Right renal cortex interstitium (tissue), 3 donors: Measurements from ENCODE around the gene SMC3. TPM values are rescaled to one million over a fixed set of nuclear protein-coding genes. Genes with fewer than 3 reads are reported as not detected.
"Not testable (repeated sequence)": the region's sequence is repeated elsewhere in the genome, so short reads cannot be mapped to it uniquely, and the experiment has no call there.

Experiments used
- DNase-seq, 3 donors: peaks; one replicate each; pipeline ENCODE4 v3.0.0-alpha.2; 2013; ENCODE audit warnings: low read depth in 3 of 3, low spot score in 2 of 3
- polyA plus RNA-seq, 3 donors: library from polyadenylated mRNA; unstranded; fragments of 120-200 nt; gene quantifications; one replicate each; pipeline ENCODE4 v1.2.1, GENCODE V29; 2013; ENCODE audit not compliant: insufficient read length in 3 of 3

Gene SMC3
- polyA plus RNA-seq, 3 donors, result 97.6 to 116 (median 106) TPM

DNA sequence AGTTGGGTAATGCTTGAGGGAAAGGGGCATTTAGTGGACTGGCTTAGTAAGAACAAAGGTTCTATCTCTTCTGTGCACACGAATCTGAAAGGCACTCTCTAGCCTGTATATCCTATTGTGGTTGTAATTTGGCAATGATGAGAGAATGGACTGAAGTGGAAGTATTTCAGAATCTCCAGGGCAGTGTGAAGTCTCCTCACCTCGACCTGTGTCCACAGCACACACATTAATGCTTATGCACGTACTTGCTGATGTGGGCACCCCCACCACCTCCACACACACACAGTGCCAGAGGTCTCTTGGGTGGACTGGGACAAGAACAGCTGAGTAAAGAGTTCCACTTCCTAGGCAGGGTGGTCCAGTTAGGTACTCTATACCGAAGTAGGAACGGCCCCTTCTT lies 6.9 kb downstream of the SMC3 start:
- no peak for DNase-seq

DNA sequence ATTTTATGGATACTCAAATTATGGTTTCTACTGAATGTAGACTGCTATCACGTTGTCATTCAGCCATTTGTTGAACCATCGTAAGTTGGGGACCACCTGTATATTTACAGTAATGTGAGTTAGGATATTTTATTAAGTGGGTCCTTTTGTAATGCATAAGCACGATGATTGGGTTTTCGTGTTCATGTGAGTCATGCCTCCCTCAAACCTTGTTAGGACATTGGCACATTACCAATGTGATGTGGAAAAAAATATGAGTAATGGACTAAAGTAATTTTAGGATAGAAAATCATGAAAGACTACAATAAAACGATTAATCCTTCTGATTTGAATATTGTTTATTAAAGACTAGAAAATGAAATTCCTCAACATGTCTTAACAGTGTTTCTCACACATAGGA lies 8.7 kb downstream of the SMC3 start:
- DNase-seq, result no peak

DNA sequence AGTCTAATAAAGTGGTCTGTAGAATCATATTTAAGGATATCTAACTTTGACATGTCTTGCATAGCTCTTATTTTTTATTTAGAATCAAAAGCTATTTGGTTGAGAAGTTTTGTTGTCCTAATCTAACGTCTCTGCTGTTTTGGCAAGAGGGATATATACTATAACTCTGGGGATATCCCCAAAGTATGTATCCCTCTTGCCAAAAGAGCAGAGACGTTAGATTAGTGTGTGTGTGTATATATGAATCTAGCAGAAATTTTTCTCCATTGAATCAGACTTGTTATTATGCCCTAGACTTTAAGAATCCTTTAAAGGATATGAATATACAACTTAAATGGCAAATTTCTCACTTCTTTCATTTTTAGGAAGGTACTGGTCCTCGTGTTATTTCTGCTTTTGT lies 9.6 kb downstream of the SMC3 start:
- DNase-seq, result no peak

DNA sequence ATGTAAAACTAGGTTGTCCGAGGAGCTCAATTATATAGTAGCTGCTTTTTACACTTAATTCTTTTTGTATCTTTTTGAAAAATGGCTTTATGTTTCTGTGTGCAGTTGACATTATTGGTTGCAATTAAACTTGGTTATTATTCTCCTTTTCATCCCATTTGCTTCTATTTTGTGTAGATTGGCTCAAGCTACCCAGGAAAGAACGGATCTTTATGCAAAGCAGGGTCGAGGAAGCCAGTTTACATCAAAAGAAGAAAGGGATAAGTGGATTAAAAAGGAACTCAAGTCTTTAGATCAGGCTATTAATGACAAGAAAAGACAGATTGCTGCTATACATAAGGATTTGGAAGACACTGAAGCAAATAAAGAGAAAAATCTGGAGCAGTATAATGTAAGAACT lies 16.5 kb downstream of the SMC3 start:
- no peak for DNase-seq

DNA sequence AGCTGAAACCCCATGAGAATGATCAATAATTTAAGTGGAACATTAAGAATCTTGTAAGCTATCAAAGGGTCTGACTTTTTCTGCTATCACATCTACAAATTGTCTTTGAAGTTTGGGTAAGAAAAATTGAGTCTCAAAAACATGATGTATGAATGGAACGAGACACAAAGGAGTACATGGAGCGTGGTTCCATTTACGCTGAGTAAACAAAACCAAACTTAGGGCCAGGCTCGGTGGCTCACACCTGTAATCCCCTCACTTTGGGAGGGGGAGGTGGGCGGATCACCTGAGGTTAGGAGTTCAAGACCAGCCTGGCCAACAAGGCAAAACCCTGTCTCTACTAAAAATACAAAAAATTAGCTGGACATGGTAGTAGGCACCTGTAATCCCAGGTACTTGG lies 24.3 kb downstream of the SMC3 start:
- no peak for DNase-seq

DNA sequence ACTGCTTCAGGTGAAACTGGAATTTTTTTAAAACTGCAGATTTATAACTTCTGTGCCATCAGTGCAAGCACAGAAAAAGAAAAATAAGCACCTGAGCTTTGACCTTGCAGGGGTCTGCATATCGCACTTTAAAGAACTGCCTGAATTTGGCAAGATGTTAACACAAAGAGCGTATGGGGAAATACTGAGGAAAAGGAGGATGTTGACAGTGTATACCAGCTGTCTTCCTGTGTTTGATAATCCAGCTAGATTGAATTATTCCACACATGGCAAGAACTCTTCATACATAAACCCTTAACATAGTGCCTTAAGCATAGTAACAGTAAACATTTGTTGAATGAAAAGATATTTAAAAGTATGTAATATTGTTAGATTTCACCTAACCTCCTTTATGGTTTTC lies 30.0 kb downstream of the SMC3 start:
- DNase-seq, result no peak

DNA sequence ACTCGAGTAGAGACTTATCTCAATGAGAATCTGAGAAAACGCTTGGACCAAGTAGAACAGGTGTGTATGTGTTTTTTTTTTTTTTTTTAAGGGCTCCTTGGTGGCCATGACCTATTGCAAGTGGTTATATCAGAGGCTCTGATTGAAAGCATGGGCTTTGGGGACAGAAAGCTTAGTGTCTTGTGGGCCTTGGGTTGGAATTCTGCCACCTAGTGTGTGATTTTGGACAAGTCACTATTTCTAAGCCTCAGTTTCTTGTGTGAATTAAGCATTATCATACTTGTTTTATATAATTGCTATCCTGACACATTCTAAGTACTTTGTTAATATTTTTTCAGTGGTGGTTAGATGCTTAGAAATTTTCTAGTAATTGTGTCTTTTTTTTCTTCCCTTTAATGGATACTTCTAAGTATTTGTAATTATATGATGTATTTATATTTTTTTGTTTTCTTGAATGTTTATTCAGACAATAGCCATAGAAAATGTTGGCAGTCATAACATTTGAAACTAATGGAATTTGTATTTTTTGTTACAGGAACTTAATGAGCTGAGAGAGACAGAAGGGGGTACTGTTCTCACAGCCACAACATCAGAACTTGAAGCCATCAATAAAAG lies 33.1 kb downstream of the SMC3 start:
- DNase-seq, result peak in 1 of 3 donors; percentile 12

DNA sequence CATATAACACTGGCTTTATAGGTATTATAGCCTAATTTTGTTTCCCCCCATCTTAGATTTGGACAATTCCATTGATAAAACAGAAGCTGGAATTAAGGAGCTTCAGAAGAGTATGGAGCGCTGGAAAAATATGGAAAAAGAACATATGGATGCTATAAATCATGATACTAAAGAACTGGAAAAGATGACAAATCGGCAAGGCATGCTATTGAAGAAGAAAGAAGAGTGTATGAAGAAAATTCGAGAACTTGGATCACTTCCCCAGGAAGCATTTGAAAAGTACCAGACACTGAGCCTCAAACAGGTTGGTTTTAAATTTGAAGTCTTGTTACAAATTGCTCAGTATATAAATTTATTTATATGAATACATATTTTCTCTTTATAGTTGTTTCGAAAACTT lies 34.1 kb downstream of the SMC3 start:
- DNase-seq, result no peak

DNA sequence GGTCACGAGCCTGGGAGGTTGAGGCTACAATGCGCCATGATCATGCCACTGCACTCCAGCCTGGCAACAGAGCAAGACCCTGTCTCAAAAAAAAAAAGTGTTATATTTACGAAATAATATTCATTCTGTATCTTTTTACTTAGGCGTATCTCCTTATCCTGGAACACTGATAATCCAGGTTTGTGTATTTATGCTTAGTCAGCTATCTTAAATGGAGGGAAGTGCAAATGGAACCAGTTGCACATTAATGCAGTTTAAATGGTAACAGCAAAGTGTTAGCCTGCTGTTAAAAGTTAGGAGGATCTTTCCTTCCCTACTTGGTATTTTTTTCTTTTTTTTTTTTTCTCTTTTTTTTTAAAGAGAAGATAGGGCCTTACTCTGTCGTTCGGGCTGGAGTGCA lies 40.6 kb downstream of the SMC3 start:
- no peak for DNase-seq

DNA sequence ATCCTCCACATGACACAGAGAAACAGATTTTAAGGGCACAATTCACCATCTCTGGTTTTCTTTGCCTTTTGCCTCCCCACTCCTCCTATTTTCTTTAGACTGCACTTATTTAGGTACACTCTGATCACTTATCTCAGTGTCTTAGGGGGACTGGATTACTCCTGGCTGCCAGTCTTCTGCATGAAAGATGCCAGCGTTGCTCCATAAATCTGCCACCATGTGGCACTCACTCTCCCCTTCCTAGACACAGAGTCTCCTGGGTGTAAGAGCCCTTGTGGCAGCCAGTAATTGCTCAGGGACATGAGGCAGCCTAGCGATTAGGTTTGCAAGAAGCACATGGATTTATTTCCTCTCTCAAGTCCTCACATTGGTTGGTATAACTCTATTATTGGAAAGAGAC lies 42.1 kb downstream of the SMC3 start:
- DNase-seq, result no peak

DNA sequence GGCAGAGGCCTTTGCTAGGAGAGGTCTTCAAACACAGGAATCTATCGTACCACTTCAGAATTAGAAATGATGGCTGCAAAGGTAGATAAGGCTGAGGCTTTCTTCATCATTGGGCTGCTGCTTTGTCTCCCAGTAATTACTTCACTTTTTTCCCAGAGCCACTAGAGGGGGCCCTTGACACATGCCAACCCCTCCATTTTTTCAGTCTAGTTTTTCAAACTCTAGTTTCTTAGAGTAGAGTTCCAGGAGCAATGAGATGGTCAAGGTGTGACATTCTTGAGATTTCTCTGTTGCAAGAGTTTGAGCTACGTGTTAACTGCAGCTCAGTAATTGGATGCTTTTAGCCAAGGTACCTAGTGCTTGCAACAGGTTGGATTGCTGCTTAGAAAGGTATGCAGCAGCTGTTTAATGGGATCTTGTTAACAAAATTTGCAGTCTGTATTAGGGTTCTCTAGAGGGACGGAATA lies 42.8 kb downstream of the SMC3 start:
- DNase-seq, result peak; percentile 48 to 57 (median 51)

DNA sequence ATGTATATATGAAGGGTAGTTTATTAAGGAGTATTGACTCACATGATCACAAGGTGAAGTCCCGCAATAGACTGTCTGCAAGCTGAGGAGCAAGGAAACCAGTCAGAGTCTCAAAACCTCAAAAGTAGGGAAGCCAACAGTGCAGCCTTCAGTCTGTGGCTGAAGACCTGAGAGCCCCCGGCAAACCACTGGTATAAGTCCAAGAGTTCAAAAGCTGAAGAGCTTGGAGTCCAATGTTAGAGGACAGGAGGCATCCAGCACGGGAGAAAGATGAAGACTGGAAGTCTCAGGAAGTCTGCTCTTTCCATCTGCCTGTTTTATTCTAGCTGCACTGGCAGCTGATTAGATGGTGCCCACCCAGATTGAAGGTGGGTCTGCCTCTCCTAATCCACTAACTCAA lies 43.3 kb downstream of the SMC3 start:
- not testable (repeated sequence) for DNase-seq

DNA sequence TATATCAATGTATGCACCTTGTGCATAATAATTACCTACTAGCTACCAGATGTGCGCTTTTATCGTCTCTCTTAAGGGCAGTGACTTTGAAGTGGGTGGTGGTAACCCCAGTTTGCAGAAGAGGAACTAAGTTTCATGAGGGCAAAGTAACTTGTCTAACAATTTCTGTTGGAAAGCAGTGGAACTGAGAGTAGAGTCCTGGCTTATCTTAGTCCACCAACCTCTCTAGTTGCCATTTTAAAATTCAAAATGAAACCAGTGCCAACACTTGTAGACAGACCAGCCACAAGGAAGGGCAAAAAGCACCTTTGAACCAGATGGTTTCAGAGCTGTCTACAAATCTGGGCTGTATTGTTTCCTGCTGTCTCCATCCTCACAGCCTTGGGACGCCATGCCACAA lies 44.6 kb downstream of the SMC3 start:
- no peak for DNase-seq

DNA sequence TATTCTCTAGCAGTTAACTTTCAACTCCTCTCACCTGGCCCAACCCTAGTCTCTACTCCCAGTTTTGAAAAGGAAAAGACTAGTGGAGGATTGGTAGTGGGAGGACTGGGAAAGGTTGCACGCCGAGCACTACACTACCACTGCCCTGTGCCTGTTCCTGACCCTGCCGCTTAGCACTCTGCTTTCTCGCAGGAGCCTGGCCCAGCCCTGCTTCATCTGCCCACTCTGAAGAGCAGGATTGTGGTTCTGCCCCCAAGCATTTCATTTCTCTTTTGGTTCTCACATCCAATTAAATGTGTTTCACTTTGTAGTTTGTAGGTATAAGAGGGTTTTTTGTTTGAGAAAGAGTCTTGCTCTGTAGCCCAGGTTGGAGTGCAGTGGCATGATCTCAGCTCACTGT lies 45.1 kb downstream of the SMC3 start:
- no peak for DNase-seq

DNA sequence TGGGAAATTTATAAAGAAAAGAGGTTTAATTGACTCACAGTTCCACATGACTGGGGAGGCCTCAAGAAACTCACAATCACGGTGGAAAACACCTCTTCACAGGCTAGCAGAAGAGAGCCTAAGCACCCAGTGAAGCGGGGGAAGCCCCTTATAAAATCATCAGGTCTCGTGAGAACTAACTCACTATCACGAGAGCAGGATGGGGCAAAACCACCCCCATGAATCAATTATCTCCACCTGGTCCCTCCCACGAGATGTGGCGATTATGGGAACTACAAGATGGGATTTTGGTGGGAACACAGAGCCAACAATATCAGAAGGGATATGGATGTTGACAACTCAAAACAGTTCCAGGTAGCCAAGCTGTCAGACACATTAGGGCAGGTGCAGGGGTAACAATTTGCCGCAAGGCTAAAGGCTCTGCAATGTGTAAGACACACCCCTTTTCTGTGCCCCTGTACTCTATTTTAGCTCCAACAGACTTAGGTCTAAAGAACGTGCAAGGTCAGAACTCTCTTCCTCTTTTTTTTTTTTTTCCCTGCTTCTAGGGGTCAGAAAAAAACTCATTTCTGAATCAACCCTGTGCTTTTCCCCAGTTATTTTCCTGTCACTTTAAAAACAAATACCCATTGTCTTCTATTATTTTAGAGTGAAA lies 46.0 kb downstream of the SMC3 start:
- DNase-seq, result no peak

DNA sequence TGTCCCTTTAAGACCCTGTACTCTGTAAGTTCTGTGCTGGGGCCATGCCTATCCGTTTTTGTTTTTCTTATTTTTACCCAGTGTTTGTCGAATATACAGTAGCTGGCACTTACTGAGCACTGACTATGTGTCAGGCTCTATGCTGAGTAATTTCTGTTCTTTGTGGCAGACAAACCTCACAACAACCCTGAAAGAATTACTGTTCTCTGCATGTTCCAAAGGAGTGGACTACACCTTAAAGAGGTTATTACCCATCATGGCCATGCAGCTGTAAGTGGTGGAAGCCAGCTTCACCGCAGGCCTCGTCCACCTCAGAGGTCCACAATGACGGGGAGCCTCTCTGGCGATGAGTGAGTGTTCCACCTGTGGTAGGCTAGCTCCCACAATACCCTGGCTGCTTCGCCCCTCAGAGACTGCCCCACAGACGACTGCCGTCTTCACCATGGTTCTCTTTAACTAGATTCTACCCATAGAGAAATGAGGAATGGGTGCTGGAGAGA lies 46.6 kb downstream of the SMC3 start:
- DNase-seq, result no peak

DNA sequence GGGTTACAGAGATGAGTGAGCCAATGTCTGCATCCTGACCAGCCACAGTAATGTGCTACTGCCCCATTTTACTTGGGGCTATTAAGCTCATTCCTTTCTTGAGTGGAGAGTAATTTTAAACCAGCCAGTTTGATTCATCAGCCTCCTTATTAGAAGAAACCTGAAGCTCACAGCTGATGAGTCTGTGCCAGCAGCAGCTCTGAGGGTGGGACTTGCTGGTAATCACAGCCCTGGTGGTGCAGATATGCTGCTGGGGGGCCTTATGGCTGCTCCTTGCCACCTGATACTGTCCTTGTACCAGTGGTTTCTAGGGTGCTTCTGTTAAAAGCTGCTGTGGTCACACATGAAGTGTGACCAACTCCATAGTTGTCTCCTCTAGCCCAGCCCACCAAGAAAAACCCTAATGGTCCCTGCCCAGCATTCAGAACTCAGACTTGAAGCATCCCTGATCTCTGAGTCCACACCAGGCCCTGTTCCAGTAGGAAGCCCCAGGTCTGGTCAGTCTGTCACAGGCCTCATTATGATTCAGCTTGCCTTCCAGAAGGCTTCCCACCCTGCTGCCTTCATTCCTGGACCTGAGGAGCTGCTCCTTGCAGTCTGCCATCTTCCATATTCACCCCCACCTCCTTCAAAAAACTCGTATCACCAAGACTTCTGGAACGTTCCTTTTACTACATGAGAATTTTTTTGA lies 47.7 kb downstream of the SMC3 start:
- DNase-seq, result no peak

DNA sequence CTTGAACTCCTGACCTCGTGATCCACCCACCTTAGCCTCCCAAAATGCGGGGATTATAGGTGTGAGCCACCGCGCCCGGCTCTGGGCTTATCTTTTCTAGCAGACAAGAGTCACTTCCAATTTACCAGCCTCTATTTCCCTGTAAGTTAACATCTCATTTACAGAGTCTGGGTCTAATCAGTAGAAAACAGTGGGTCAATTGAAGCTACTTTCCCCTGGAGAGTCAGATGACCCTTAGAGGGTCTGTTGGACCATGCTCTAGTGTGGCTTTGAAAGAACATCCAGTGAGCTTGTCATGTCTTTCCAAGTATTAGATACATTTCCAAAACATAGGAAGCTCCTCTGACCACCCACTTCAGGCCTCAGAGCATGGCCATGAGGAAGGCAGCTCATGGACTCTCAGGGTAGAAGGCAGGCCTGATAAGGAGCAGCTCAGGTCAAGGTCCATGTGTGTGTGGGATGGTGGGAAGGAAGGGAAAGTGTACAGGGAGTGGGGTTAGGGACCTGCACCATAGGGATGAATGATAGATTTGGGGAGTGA lies 49.1 kb downstream of the SMC3 start:
- DNase-seq, result no peak

DNA sequence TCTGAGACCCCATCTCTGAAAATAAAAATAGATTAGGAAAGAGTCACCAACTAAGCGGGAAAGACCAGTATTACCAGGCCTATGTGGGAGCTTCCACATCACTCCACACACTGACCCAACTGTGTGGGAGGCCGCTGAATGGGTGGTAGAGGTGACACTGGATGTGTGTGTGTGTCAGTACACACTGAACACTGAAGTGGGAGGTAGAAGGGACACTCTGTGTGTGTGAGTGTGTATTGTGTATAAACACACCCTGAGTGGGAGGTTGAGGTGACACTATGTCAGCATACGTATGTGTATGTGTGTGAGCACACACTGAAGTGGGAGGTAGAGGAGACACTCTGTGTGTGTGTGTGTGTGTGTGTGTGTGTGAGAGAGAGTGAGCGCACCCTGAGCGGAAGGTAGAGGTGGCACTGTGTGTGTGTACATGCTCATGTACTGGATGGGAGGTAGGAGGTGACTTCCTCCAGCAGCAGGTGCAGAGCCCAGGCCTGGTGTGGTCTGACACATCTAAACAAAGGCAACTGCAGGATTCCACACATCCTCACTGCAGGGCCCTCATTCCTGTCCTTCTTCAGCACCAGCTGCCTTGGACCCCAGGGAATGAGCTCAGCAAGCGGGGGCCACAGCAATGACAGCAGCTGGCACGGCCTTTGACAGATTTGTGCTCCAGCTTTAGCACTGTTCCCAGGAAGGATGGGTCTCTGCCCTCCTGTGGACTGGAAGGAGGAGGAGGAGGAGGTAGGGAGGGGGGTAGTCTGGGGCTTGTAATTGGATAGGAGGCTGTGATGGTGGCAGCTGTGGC lies 50.1 kb downstream of the SMC3 start:
- no peak for DNase-seq

DNA sequence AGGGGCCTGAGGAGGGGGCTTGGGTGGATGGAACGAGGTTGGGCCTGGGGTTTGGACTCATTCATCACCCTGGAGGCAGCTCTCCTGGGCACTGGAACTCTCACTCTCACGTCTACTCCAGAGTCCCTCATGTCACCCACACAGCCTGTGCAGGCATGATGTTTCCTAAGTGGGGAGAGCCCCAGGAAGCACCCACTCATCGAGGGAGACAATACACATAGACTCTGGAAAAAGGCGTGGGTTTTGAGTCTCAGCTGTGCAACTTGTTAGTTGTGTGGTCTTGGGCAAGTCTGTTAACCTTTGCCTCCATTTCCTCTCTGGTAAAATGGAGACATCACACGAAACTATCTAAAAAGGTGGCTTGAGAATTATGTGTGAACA lies 50.7 kb downstream of the SMC3 start:
- no peak for DNase-seq
